K562 (cell line): ENCODE results near the gene SKIC2.

ENCODE experiments used
- BHLHE40 ChIP-seq: IDR thresholded peaks from 2 replicates; pipeline ENCODE4 v1.6.1; 2011; ENCODE audit warnings: low read length, improper control_type of control experiment
- CTCF ChIP-seq, 3 experiments: IDR thresholded peaks in 2 of 3; conservative IDR thresholded peaks in 1 of 3; 2 replicates each; pipeline ENCODE4 v1.5.1; 2011 to 2012; ENCODE audit warnings: low read length in 3 of 3, mild to moderate bottlenecking in 3 of 3, control low read depth in 2 of 3, improper control_type of control experiment in 1 of 3, inconsistent platforms in 1 of 3, low read depth in 1 of 3, mixed read lengths in 1 of 3, moderate library complexity in 1 of 3; ENCODE audit not compliant: insufficient read depth in 2 of 3
- EP300 ChIP-seq: IDR thresholded peaks from 2 replicates; pipeline ENCODE4 v1.6.1; 2012; ENCODE audit warnings: low read length, improper control_type of control experiment
- MXI1 ChIP-seq: IDR thresholded peaks from 2 replicates; pipeline ENCODE4 v1.6.1; 2011; ENCODE audit warnings: low read depth, mild to moderate bottlenecking, improper control_type of control experiment, low read length
- NFRKB ChIP-seq: fragments of 450-650 bp; IDR thresholded peaks from 2 replicates; pipeline ENCODE4 v1.6.1; 2016; ENCODE audit warnings: low read depth
- PHTF2 ChIP-seq: fragments of 250-450 bp; sonication (Bioruptor Pico); IDR thresholded peaks from 2 replicates; pipeline ENCODE4 v1.5.0; 2021; ENCODE audit warnings: mild to moderate bottlenecking
- POLR2A ChIP-seq: fragments of 450-650 bp; conservative IDR thresholded peaks from 2 replicates; pipeline ENCODE4 v1.6.1; 2016
- RAD21 ChIP-seq, 2 experiments: fragments of 250-450 bp in 1 of 2; fragments of 450-650 bp in 1 of 2; sonication (Bioruptor Pico) in 1 of 2; formaldehyde crosslinking in 1 of 2; IDR thresholded peaks in 1 of 2; conservative IDR thresholded peaks in 1 of 2; 2 replicates each; pipeline versions ENCODE4 v1.4.0 to v1.8.0; 2020 to 2022; ENCODE audit warnings: mild to moderate bottlenecking in 2 of 2, moderate library complexity in 1 of 2
- RCOR1 ChIP-seq, 2 experiments: IDR thresholded peaks; 2 replicates each; pipeline ENCODE4 v1.6.1; 2012; ENCODE audit warnings: low read depth in 2 of 2, low read length in 2 of 2, borderline replicate concordance in 1 of 2, improper control_type of control experiment in 1 of 2
- TBL1XR1 ChIP-seq, 2 experiments: IDR thresholded peaks; 2 replicates each; pipeline ENCODE4 v1.6.1; 2012; ENCODE audit warnings: improper control_type of control experiment in 2 of 2, low read length in 2 of 2, mild to moderate bottlenecking in 1 of 2
- ZFP36 ChIP-seq: fragments of 150-350 bp; IDR thresholded peaks from 2 replicates; pipeline ENCODE4 v1.6.1; 2018; ENCODE audit warnings: low read length, low read depth; ENCODE audit not compliant: partially characterized antibody
- ZNF398 ChIP-seq: fragments of 250-450 bp; sonication (Bioruptor Pico); IDR thresholded peaks from 2 replicates; pipeline ENCODE4 v1.8.0; 2021; ENCODE audit warnings: moderate library complexity, mild to moderate bottlenecking, inconsistent platforms

- TF ChIP-seq TBL1XR1 (IDR thresholded peaks at IDR 0.05; ENCODE audit: low read length in 2 of 2) (no peak), RAD21 (CRISPR knock-in tag; conservative IDR thresholded peaks at IDR 0.05 in 1 of 2, IDR thresholded peaks at IDR 0.05 in 1 of 2) (no peak), RCOR1 (IDR thresholded peaks at IDR 0.05; ENCODE audit: borderline replicate concordance in 1 of 2, low read depth in 2 of 2, low read length in 2 of 2) (no peak), ZNF398 (no peak), POLR2A (no peak; the same call in 1 of the 2 replicates), PHTF2 (CRISPR knock-in tag) (no peak), CTCF (IDR thresholded peaks at IDR 0.05 in 2 of 3, conservative IDR thresholded peaks at IDR 0.05 in 1 of 3; ENCODE audit: insufficient read depth in 2 of 3, low read depth in 1 of 3, low read length in 3 of 3) (no peak), EP300 (no peak), NFRKB (no peak), BHLHE40 (no peak), MXI1 (no peak), ZFP36 (no peak)
Measured at GRCh38 chr6:31949926-31950548, 8.9 kb upstream of the SKIC2 start.
